HG03280 (cell line): Measurements from ENCODE around the gene EPB41L3.

Source experiments
- ATAC-seq: cut with Tn5 transposase; IDR thresholded peaks from one replicate; pipeline ENCODE4 v1.9.1; 2021; ENCODE audit warnings: mild to moderate bottlenecking, moderate library complexity; ENCODE audit not compliant: unreplicated experiment

EPB41L3 gene

DNA sequence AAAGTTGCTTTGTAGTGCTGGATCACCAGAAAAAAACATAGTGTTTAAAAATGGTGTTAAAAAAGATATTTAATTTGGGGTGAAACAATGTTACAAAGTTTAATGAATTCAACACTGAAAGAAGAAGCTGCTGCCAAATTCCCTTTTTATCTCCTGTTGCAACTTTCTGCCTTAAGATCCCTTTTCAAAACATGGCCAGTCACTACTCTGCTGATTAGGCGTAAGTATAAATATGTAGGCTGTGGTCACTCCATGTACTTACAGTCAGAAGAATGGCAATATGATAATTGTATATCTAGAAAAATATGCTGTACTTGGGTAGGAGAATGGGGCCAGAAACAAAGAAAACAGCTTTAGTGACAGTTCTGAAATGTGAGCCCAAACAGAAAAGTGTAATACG, 124.8 kb downstream of the EPB41L3 start:
- ATAC-seq: no peak

DNA sequence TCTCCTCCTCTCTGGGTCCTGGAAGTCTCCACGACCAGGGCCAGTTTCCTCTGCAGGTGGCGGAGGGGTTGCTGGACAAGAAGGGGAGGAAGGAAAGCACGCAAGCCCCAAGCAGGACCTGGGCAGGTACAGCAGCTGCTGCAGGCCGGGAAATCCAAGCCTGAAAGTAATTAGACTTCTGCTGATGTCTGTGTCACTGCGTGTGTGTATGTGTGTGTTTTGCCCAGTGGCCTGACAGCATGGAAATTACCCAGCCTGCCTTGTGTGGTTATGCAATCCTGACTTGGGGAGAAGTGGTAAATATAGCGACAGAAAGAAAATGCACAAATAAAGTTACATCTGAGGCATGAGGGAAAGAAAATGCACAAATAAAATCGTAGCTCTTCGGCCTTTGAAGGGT, 126.5 kb downstream of the EPB41L3 start:
- ATAC-seq: no peak

GRCh38 chr18:5416112-5416511, 127.7 kb downstream of the EPB41L3 start:
- no peak for ATAC-seq

DNA sequence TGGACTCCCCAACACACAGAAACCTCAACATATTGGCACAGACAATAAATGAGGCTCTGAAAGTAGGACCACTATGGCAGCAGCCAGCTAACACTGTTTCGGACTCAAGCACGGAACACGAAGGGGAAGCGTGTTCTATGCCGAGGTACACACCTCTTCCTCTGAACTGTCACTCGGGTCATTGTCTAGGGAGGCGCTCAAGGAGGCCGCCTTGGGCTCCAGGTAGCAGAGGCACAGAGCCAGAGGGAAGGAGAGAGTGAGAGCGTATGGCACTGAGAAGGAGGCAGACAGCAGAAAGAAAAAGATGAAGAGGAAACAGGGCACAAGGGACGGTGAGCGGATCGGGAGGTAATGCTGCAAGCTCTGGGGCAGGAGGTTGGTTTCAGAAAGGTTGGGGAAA, 128.1 kb downstream of the EPB41L3 start:
- ATAC-seq: no peak

- ATAC-seq: no peak
Measured at GRCh38 chr18:5415031-5415430, 128.8 kb downstream of the EPB41L3 start.

- no peak for ATAC-seq
Measured at GRCh38 chr18:5414546-5414945, 129.3 kb downstream of the EPB41L3 start.

GRCh38 chr18:5413447-5413846, 130.3 kb downstream of the EPB41L3 start:
- no peak for ATAC-seq

DNA sequence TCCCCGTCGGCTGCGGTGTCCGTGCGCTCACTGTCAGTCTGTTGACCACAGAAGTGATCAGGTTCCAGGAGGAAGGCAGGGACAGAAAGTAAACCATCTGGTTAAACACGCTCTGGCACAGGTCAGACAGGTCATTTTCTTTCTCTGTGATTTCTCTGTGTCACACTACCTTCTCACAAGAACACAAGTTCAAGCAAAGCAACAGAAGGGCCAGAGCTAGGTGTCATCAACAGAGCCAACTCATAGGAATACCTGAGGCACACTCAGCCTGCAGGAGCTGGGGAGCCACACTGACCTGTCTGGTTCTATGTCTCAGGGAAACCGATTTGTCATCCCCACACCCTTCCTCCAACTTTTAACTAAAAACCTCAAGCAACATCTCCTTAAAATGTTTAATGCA, 133.2 kb downstream of the EPB41L3 start:
- ATAC-seq: no peak

- ATAC-seq: no peak
Measured at GRCh38 chr18:5398269-5398668, 145.5 kb downstream of the EPB41L3 start.

GRCh38 chr18:5397102-5397501, 146.7 kb downstream of the EPB41L3 start:
- ATAC-seq: no peak

- ATAC-seq: no peak
Measured at GRCh38 chr18:5395860-5396448, 147.8 kb downstream of the EPB41L3 start.

DNA sequence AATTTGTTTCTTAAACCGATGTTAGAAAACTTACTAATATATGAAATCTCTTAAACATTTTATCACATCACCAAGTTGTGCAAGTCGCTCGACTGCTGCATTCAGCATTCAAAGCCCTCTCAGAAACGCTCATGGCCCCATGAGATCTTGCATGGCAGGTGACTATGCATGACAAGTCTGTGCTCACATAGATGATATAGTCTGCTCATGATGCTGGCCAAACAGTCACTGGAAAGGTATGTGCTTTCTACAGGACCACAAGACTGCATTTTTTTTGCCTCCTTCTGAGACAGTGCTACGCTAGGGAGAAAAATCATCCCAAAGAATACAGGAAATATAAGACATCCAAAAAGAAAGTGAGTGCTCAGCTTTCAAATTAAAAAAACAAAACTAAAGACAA, 150.0 kb downstream of the EPB41L3 start:
- no peak for ATAC-seq

- no peak for ATAC-seq
Measured at GRCh38 chr18:5391409-5391808, 152.4 kb downstream of the EPB41L3 start.

- ATAC-seq: no peak
Measured at GRCh38 chr18:5389356-5389755, 154.4 kb downstream of the EPB41L3 start.

DNA sequence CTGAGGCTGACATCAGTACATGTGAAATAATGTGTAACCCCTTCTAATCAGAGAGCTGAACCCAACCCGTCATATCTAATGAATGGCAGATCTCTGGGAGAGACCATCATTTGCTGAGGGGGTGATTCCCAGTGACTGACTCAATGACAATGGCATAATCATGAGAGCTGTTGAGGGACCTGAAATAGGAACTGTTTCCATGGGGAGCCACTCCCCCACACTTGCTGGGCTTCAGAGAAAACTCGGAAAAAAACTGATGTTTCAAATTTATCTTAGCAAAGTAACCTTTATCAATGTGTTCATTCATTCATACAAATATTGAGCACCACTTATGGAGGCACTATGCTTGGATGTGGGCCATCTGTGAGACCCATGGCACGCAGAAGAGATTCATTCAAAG, 154.9 kb downstream of the EPB41L3 start:
- ATAC-seq: no peak

GRCh38 chr18:5380586-5380985, 163.2 kb downstream of the EPB41L3 start:
- no peak for ATAC-seq

DNA sequence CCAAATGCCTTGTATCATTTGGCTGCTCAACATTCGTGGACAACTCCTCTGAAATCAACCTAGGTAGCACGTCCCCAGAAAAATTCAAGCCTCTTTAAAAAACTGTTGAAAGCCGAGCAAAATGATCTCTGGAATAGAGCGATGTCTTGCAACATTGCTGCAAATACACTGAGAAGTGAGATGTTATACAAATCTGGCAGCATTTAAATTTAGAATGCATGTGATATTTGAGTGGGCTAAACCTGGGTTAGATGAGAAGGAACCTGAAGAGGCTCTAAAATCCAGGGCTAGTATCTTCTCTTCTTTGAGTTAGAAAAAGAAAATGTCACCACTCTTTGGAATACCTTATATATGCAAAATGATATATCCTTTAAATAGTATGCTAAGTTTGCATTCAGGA, 166.8 kb downstream of the EPB41L3 start:
- no peak for ATAC-seq

DNA sequence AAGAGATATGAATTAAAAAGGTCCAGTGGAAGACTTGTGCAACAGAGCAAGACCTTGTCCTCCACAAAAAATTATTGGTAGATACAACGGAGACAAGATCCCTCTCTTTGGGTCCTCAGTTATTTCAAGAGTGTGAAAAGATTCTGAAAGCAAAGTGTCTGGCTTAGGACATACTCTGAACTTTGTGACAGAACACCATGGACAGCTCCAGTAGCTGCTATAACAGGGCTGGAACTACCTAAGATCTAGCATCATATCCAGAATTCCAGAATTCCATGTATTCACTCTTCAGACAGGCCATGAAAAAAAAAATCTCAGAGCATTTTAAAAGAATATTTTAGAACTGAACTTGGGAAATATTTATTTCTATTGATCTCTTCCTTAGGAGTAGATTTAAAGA, 173.5 kb downstream of the EPB41L3 start:
- ATAC-seq: no peak

DNA sequence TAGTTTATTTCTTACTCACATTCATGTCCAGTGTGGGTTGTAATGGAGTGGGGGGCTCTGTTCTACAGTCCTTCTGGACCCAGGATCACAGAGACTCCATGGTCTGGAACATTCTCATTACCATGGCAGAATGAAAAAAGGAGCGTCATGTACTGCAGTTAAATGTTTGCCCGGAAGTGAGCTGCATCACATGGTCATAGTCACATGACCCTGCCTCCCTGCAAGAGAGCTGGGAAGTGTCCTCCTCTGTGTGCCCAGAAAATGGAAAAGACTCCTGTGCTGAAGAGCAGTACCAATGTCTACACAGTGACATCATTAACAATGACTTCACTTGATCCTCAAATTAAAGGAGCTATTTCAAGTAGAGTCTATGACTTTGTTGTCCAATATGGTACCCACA, 174.3 kb downstream of the EPB41L3 start:
- no peak for ATAC-seq

- ATAC-seq: no peak
Measured at GRCh38 chr18:5365443-5365842, 178.4 kb downstream of the EPB41L3 start.

GRCh38 chr18:5350636-5351035, 193.2 kb downstream of the EPB41L3 start:
- ATAC-seq: no peak
